Activated B cell treated with CpG ODN at 0.5 μM for 24 hours (primary cell): ENCODE results near the gene KRT1. TPM values are rescaled to one million over a fixed set of nuclear protein-coding genes. Genes with fewer than 3 reads are reported as not detected.

Experiments
- ATAC-seq: fragments of 200-7000 bp; cut with Tn5 transposase; one replicate; pipeline ENCODE4 v1.10.0; 2021; ENCODE audit warnings: low read depth, mild to moderate bottlenecking, moderate library complexity
- CTCF ChIA-PET: fragments of 350-600 bp; sonication (Branson Sonifier 250); formaldehyde crosslinking; loops from one replicate; lab custom pipeline; 2021; ENCODE audit warnings: antibody characterized with exemption; lab: Charles Lee
- POLR2A ChIA-PET: fragments of 350-600 bp; sonication (Branson Sonifier 250); formaldehyde crosslinking; loops from one replicate; lab custom pipeline; 2021; ENCODE audit warnings: antibody characterized with exemption; lab: Charles Lee
- DNase-seq: peaks from one replicate; pipeline ENCODE4 v3.0.0; 2022
- H3K27ac Mint-ChIP-seq: one replicate; pipeline ENCODE4 v1.8.0; 2020; ENCODE audit warnings: mixed read lengths
- H3K27me3 Mint-ChIP-seq: one replicate; pipeline ENCODE4 v1.8.0; 2021; ENCODE audit warnings: mixed read lengths
- H3K36me3 Mint-ChIP-seq: one replicate; pipeline ENCODE4 v1.8.0; 2021; ENCODE audit warnings: low read depth, mixed read lengths
- H3K4me1 Mint-ChIP-seq: one replicate; pipeline ENCODE4 v1.8.0; 2021; ENCODE audit warnings: mixed read lengths
- H3K4me3 Mint-ChIP-seq: one replicate; pipeline ENCODE4 v1.8.0; 2020; ENCODE audit warnings: mild to moderate bottlenecking, mixed read lengths
- H3K9me3 Mint-ChIP-seq: one replicate; pipeline ENCODE4 v1.8.0; 2020; ENCODE audit warnings: mixed read lengths
- intact Hi-C: fragments of 100-400 bp; cut with micrococcal nuclease; formaldehyde crosslinking; loops from one replicate; pipeline ENCODE4 v1.15.1; 2024
- total RNA-seq: library from RNA; stranded (reverse); gene quantifications from 2 replicates; pipeline ENCODE4 v1.2.3, GENCODE V29; 2022
- TF ChIP-seq, protein P1 (sequence below): fragments of 200-600 bp; IDR thresholded peaks from one replicate; pipeline ENCODE4 v1.8.0; 2022; ENCODE audit warnings: antibody characterized with exemption, mild to moderate bottlenecking

The KRT1 gene
- total RNA-seq, 1 donor from 2014 or later, result not detected

DNA sequence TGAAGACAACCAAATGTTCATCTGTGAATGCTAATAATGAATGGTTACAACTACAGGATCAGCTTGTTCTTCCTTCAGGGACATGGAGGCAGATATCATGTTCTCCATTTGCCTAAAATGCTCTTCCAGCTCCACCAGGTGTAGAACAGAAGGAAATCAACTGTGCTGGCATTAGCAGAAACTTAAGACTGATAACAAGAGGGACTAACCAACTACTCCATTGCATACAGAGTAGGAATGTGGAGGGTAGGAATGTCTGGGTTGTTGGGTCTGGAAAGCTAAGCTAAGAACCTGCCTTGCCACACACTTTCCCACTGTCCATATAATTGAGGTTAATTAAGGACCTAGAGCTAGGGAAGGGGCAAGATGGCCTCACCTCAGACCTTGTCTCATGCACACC lies 16.8 kb downstream of the KRT1 start:
- Mint-ChIP-seq H3K27me3 (peaks cover 13% of the 10 kb centered on the region), H3K4me1 (no peaks in the 10 kb centered on the region), H3K4me3 (no peak overlapping the region), H3K27ac (no peak overlapping the region), H3K36me3 (no peaks in the 10 kb centered on the region), H3K9me3 (no peaks in the 10 kb centered on the region)
- ATAC-seq (no peak), DNase-seq (no peak)
- ChIA-PET POLR2A (no interaction called here), CTCF (no interaction called here)
- TF ChIP-seq, protein P1, sequence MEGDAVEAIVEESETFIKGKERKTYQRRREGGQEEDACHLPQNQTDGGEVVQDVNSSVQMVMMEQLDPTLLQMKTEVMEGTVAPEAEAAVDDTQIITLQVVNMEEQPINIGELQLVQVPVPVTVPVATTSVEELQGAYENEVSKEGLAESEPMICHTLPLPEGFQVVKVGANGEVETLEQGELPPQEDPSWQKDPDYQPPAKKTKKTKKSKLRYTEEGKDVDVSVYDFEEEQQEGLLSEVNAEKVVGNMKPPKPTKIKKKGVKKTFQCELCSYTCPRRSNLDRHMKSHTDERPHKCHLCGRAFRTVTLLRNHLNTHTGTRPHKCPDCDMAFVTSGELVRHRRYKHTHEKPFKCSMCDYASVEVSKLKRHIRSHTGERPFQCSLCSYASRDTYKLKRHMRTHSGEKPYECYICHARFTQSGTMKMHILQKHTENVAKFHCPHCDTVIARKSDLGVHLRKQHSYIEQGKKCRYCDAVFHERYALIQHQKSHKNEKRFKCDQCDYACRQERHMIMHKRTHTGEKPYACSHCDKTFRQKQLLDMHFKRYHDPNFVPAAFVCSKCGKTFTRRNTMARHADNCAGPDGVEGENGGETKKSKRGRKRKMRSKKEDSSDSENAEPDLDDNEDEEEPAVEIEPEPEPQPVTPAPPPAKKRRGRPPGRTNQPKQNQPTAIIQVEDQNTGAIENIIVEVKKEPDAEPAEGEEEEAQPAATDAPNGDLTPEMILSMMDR, result no peak
- intact Hi-C loops, result no loop called here

DNA sequence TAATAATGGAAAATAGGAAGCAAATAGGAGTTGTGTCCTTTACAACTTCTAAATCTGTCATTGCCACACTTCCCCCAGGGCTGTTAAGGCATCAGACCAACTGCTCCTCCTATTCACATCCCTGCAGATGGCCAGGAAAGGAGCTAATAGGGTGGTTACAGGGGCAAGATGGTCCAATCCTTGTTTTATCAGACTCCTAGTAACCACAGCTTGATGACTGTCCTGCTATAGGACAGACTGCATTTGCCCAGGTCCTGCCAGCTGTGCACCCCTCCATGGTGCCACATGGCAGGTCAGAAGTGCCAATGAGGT lies 17.3 kb downstream of the KRT1 start:
- ChIA-PET CTCF (no interaction called here), POLR2A (no interaction called here)
- Mint-ChIP-seq H3K4me3 (no peak overlapping the region), H3K36me3 (no peaks in the 10 kb centered on the region), H3K4me1 (no peaks in the 10 kb centered on the region), H3K9me3 (no peaks in the 10 kb centered on the region), H3K27me3 (peaks cover 13% of the 10 kb centered on the region), H3K27ac (no peak overlapping the region)
- intact Hi-C loops, result no loop called here
- TF ChIP-seq, protein P1, result no peak
- DNase-seq (no peak), ATAC-seq (no peak)

DNA sequence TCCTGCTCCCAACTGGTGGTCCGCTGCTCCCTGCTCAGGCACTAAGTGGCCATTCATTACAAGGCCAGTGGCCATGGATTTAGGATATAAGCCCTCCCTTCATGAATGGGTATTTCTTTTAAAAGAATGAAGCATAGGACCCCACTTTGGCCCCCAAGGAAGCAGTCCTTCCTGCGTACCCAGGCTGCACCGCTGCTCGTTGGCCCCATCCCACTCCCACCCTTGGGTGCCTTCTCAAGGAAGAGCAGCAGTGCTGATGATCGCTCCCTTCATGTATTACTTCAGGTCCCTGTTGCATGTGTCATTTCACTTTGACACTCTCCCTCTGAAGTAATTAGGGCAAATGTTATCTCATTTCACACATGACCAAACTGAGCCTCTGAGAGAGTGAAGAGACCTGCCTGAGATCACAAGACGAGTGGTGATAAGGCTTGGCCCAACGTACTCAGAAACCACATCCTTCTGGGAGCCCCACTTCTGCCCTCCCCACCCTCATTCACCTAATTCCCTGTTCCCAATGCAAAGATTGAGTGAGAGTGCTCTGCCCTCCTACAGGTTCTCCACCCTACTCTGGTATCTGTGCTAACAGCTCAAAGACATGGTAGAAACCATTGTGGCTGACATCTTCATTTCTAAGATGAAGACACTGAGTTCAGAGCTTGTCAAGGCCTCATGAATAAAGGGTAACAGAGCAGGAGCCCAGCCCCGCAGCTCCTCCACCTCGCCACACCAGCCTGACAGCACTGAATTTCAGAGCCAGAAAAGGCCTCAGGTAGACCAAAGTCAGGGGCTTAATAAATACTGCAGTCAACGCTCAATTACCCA lies 17.9 kb downstream of the KRT1 start:
- ATAC-seq (no peak), DNase-seq (no peak)
- Mint-ChIP-seq H3K27me3 (peaks cover 13% of the 10 kb centered on the region), H3K27ac (no peak overlapping the region), H3K36me3 (no peaks in the 10 kb centered on the region), H3K4me3 (no peak overlapping the region), H3K9me3 (no peaks in the 10 kb centered on the region), H3K4me1 (no peaks in the 10 kb centered on the region)
- intact Hi-C loops, result no loop called here
- CTCF ChIA-PET, result no interaction called here
- POLR2A ChIA-PET, result no interaction called here
- TF ChIP-seq, protein P1, result no peak

DNA sequence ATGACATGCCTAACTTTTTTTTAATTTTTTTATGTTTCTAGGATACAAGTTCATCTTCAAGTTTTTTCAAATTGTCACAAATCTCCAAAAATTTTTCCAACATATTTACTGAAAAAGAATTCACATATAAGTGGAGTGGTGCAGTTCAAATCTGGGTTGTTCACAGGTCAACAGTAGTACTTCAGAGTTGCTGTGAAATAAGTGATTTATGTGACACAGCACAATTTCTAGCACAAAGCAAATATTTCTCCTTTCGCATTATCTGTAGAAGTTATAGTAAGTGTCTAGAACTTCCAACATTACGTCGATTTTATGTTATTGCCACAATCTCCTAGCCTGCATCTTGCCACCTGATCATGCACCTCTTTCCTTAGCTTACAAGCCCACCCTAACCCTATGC lies 18.5 kb downstream of the KRT1 start:
- intact Hi-C loops, result no loop called here

DNA sequence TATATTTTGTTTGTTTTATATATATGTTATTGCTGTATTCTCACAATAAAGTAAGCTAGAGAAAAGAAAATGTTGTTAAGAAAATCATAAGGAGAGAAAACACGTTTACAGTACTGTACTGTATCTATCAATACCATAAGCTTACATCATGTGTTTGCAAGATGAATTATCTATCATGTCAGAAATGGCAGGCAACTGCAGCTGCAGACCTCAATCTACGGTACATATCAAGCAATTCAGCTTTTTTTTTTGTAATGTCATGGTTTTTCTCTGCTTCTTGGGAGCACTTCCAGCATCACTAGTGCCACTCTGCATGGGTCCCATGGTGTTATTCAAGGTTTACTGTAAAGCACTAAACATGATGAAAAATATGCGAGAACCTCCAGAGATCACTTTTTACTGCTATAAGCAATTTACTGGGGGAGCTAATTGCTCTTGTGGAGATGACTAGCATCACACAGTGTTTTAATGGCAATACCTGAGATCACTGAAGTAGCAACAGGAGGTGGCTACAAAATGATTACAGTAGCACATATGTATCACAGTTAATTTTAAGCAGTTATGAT lies 19.2 kb downstream of the KRT1 start:
- ChIA-PET POLR2A (no interaction called here), CTCF (no interaction called here)

More for the DNA sequence above, 18.5 kb downstream of the KRT1 start:
- ChIA-PET POLR2A (no interaction called here), CTCF (no interaction called here)
- H3K36me3 Mint-ChIP-seq, result no peaks in the 10 kb centered on the region
- H3K27ac Mint-ChIP-seq, result no peak overlapping the region
- DNase-seq, result no peak
- no peaks in the 10 kb centered on the region for H3K4me1 Mint-ChIP-seq
- TF ChIP-seq, protein P1, result no peak
- H3K27me3 Mint-ChIP-seq, result peaks cover 13% of the 10 kb centered on the region
- H3K4me3 Mint-ChIP-seq, result no peak overlapping the region
- ATAC-seq, result no peak
- no peaks in the 10 kb centered on the region for H3K9me3 Mint-ChIP-seq

More for the DNA sequence above, 19.2 kb downstream of the KRT1 start:
- no peak overlapping the region for H3K27ac Mint-ChIP-seq
- ATAC-seq, result no peak
- DNase-seq, result no peak
- intact Hi-C loops, result no loop called here
- no peaks in the 10 kb centered on the region for H3K9me3 Mint-ChIP-seq
- H3K27me3 Mint-ChIP-seq, result peaks cover 13% of the 10 kb centered on the region
- no peaks in the 10 kb centered on the region for H3K4me1 Mint-ChIP-seq
- H3K36me3 Mint-ChIP-seq, result no peaks in the 10 kb centered on the region
- TF ChIP-seq, protein P1, result no peak
- no peak overlapping the region for H3K4me3 Mint-ChIP-seq
